ENCODE results near the gene STXBP1. TPM values are rescaled to one million over a fixed set of nuclear protein-coding genes. Genes with fewer than 3 reads are reported as not detected.

Gene STXBP1
- total and polyA plus RNA-seq, 7 donors: 3.7 to 97.2 (median 32.3) TPM

- no peaks in the 10 kb centered on the region for H3K36me3 ChIP-seq
- no peaks in the 10 kb centered on the region for H3K27me3 ChIP-seq
- no peak for TF ChIP-seq EP300 (IDR thresholded peaks at IDR 0.05)
- no peak for TF ChIP-seq POLR2A (IDR thresholded peaks at IDR 0.05)
- peak in 1 of 4 donors; percentile 19 for TF ChIP-seq POLR2AphosphoS5 (IDR thresholded peaks at IDR 0.05)
- peak; percentile 86 to 92 (median 89) for TF ChIP-seq CTCF (IDR thresholded peaks at IDR 0.05)
- WGBS, 2 donors: 4 to 14% methylated on average over 8 of the region's 8 CpGs
- H3K27ac ChIP-seq: no peak overlapping the region
- peak; percentile 92 for DNase-seq
- H3K4me3 ChIP-seq: no peak overlapping the region
- peaks cover 0 to 10% (median 6%) of the 10 kb centered on the region in 4 donors for H3K4me1 ChIP-seq
- H3K9me3 ChIP-seq: no peaks in the 10 kb centered on the region
- intact Hi-C loops (cut with DNase I): loop anchor here (1.0 to 5.0 kb wide), 5 partner anchors 127 to 329 kb away; partner anchors contain the start of genes PTRH1 and TTC16
Observed at GRCh38 chr9:127589955-127590370, 22.1 kb upstream of the STXBP1 start.

GRCh38 chr9:127595611-127596010, 16.5 kb upstream of the STXBP1 start:
- H3K4me1 ChIP-seq: no peaks in the 10 kb centered on the region
- H3K27ac ChIP-seq: no peak overlapping the region
- intact Hi-C loops (cut with DNase I): no loop called here
- no peak for TF ChIP-seq POLR2AphosphoS5 (IDR thresholded peaks at IDR 0.05)
- TF ChIP-seq POLR2A (IDR thresholded peaks at IDR 0.05): no peak
- TF ChIP-seq CTCF (IDR thresholded peaks at IDR 0.05): no peak
- no peak for TF ChIP-seq EP300 (IDR thresholded peaks at IDR 0.05)
- H3K36me3 ChIP-seq: no peaks in the 10 kb centered on the region
- no peaks in the 10 kb centered on the region for H3K27me3 ChIP-seq
- no peak overlapping the region for H3K4me3 ChIP-seq
- H3K9me3 ChIP-seq: no peaks in the 10 kb centered on the region
- 66 to 72% methylated on average over 5 of the region's 5 CpGs for WGBS, 2 donors
- DNase-seq: no peak

GRCh38 chr9:127598839-127599549, 13.1 kb upstream of the STXBP1 start:
- Histone ChIP-seq H3K4me1 (no peaks in the 10 kb centered on the region), H3K27me3 (no peaks in the 10 kb centered on the region), H3K4me3 (no peak overlapping the region), H3K9me3 (no peaks in the 10 kb centered on the region), H3K36me3 (no peaks in the 10 kb centered on the region), H3K27ac (no peak overlapping the region)
- TF ChIP-seq CTCF (IDR thresholded peaks at IDR 0.05): no peak
- no peak for TF ChIP-seq EP300 (IDR thresholded peaks at IDR 0.05)
- TF ChIP-seq POLR2A (IDR thresholded peaks at IDR 0.05): no peak
- TF ChIP-seq POLR2AphosphoS5 (IDR thresholded peaks at IDR 0.05): no peak
- intact Hi-C loops (cut with DNase I): no loop called here
- no peak for DNase-seq
- WGBS, 2 donors: 72 to 73% methylated on average over 13 of the region's 13 CpGs

GRCh38 chr9:127599550-127599891, 12.6 kb upstream of the STXBP1 start:
- Histone ChIP-seq H3K9me3 (no peaks in the 10 kb centered on the region), H3K36me3 (no peaks in the 10 kb centered on the region), H3K27ac (no peak overlapping the region), H3K4me1 (no peaks in the 10 kb centered on the region), H3K27me3 (no peaks in the 10 kb centered on the region), H3K4me3 (no peak overlapping the region)
- no peak for DNase-seq
- intact Hi-C loops (cut with DNase I): no loop called here
- TF ChIP-seq POLR2AphosphoS5 (IDR thresholded peaks at IDR 0.05) (no peak), EP300 (IDR thresholded peaks at IDR 0.05) (no peak), POLR2A (IDR thresholded peaks at IDR 0.05) (no peak), CTCF (IDR thresholded peaks at IDR 0.05) (no peak)
- 64 to 76% methylated on average over 7 of the region's 7 CpGs for WGBS, 2 donors

- WGBS, 2 donors: 81 to 83% methylated on average over 3 of the region's 3 CpGs
- H3K27me3 ChIP-seq: no peaks in the 10 kb centered on the region
- no peak for DNase-seq
- no peaks in the 10 kb centered on the region for H3K36me3 ChIP-seq
- intact Hi-C loops (cut with DNase I): no loop called here
- TF ChIP-seq CTCF (IDR thresholded peaks at IDR 0.05) (no peak), EP300 (IDR thresholded peaks at IDR 0.05) (no peak), POLR2A (IDR thresholded peaks at IDR 0.05) (no peak)
- no peak overlapping the region for H3K4me3 ChIP-seq
- no peaks in the 10 kb centered on the region for H3K9me3 ChIP-seq
- H3K27ac ChIP-seq: no peak overlapping the region
- peaks cover 0 to 7% (median 6%) of the 10 kb centered on the region in 4 donors for H3K4me1 ChIP-seq
Observed at GRCh38 chr9:127603226-127603625, 8.9 kb upstream of the STXBP1 start.
